ENCODE measurements around the gene MAPK1IP1L.

DNA sequence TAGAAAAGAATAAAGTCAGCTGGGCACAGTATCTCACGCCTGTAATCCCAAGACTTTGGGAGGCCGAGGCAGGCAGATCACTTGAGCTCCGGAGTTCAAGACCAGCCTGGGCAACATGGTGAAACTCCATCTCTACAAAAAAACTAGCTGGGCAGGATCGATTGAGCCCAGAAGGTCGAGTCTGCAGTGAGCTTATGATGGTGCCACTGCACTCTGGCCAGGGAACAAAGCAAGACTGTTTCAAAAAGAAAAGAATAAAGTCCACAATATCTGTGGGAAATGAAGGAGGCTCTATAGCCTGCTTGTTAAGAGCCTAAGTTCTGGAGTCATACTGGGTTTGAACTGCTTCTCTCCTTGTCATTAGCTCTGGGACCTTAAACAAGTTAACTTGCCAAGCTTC, 7.9 kb downstream of the MAPK1IP1L start:
- TF ChIP-seq, protein P1, sequence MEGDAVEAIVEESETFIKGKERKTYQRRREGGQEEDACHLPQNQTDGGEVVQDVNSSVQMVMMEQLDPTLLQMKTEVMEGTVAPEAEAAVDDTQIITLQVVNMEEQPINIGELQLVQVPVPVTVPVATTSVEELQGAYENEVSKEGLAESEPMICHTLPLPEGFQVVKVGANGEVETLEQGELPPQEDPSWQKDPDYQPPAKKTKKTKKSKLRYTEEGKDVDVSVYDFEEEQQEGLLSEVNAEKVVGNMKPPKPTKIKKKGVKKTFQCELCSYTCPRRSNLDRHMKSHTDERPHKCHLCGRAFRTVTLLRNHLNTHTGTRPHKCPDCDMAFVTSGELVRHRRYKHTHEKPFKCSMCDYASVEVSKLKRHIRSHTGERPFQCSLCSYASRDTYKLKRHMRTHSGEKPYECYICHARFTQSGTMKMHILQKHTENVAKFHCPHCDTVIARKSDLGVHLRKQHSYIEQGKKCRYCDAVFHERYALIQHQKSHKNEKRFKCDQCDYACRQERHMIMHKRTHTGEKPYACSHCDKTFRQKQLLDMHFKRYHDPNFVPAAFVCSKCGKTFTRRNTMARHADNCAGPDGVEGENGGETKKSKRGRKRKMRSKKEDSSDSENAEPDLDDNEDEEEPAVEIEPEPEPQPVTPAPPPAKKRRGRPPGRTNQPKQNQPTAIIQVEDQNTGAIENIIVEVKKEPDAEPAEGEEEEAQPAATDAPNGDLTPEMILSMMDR (IDR thresholded peaks at IDR 0.05; ENCODE audit: low read length), result no peak
- TF ChIP-seq EZH2 (optimal IDR thresholded peaks at IDR 0.05; ENCODE audit: low read depth, low read length), result no peak
- no peak for TF ChIP-seq EZH2phosphoT487 (IDR thresholded peaks at IDR 0.05; ENCODE audit: low read length)

Data from MM.1S (cell line).